GM12878 (cell line): Measurements from ENCODE around the gene CGA.

ENCODE experiments used
- CEBPB ChIP-seq, 2 experiments: fragments of 150-350 bp in 1 of 2; IDR thresholded peaks; 2 replicates each; pipeline ENCODE4 v1.6.1; 2012 to 2014; ENCODE audit warnings: low read depth in 2 of 2, low read length in 2 of 2, borderline replicate concordance in 1 of 2, inconsistent platforms in 1 of 2
- EZH2 ChIP-seq: IDR thresholded peaks from 2 replicates; pipeline ENCODE4 v1.6.1; 2012; ENCODE audit warnings: low read depth, mild to moderate bottlenecking, control low read depth, inconsistent platforms, low read length, borderline replicate concordance; ENCODE audit not compliant: control insufficient read depth
- HDAC6 ChIP-seq: fragments of 200-600 bp; sonication (generic); IDR thresholded peaks from one replicate; pipeline ENCODE4 v1.8.0; 2017; ENCODE audit warnings: antibody characterized with exemption; ENCODE audit not compliant: unreplicated experiment
- JUND ChIP-seq: IDR thresholded peaks from 2 replicates; pipeline ENCODE4 v1.6.1; 2012; ENCODE audit warnings: low read depth, mild to moderate bottlenecking, low read length, improper control_type of control experiment, moderate library complexity
- PML ChIP-seq: IDR thresholded peaks from 2 replicates; pipeline ENCODE4 v1.6.1; 2012; ENCODE audit warnings: low read length, inconsistent platforms
- POLR2A ChIP-seq: IDR thresholded peaks from 2 replicates; pipeline ENCODE4 v1.6.1; 2011; ENCODE audit warnings: low read depth, mild to moderate bottlenecking, low read length
- RCOR1 ChIP-seq: conservative IDR thresholded peaks from 2 replicates; pipeline ENCODE4 v1.6.1; 2012; ENCODE audit warnings: low read depth, low read length, improper control_type of control experiment
- TAF1 ChIP-seq: IDR thresholded peaks from 2 replicates; pipeline ENCODE4 v1.6.1; 2011; ENCODE audit warnings: mild to moderate bottlenecking, low read depth, low read length, borderline replicate concordance
- TCF7 ChIP-seq: IDR thresholded peaks from 2 replicates; pipeline ENCODE4 v1.6.1; 2014; ENCODE audit warnings: antibody characterized with exemption, borderline replicate concordance
- ZNF274 ChIP-seq: IDR thresholded peaks from one replicate; pipeline ENCODE4 v1.8.0; 2011; ENCODE audit not compliant: insufficient read length, insufficient read depth
- ZSCAN29 ChIP-seq: fragments of 450-650 bp; IDR thresholded peaks from 2 replicates; pipeline ENCODE4 v1.6.1; 2017; ENCODE audit warnings: mild to moderate bottlenecking, moderate library complexity
- TF ChIP-seq, protein P1 (sequence below): IDR thresholded peaks from 2 replicates; pipeline ENCODE4 v1.6.1; 2011; ENCODE audit warnings: low read depth, low read length, improper control_type of control experiment, borderline replicate concordance
- TF ChIP-seq, protein P2 (sequence below), 3 experiments: IDR thresholded peaks in 2 of 3; conservative IDR thresholded peaks in 1 of 3; 2 replicates each; pipeline ENCODE4 v1.5.1; 2011; ENCODE audit warnings: low read depth in 3 of 3, low read length in 3 of 3, mild to moderate bottlenecking in 3 of 3, control low read depth in 2 of 3, moderate library complexity in 2 of 3, inconsistent platforms in 1 of 3, mixed read lengths in 1 of 3; ENCODE audit not compliant: control insufficient read depth in 2 of 3, insufficient read depth in 1 of 3; ENCODE audit errors: extremely low read depth in 1 of 3
- TF ChIP-seq, protein P3 (sequence below): fragments of 450-650 bp; IDR thresholded peaks from 2 replicates; pipeline ENCODE4 v1.6.1; 2017; ENCODE audit warnings: antibody characterized with exemption, mild to moderate bottlenecking, moderate library complexity

DNA sequence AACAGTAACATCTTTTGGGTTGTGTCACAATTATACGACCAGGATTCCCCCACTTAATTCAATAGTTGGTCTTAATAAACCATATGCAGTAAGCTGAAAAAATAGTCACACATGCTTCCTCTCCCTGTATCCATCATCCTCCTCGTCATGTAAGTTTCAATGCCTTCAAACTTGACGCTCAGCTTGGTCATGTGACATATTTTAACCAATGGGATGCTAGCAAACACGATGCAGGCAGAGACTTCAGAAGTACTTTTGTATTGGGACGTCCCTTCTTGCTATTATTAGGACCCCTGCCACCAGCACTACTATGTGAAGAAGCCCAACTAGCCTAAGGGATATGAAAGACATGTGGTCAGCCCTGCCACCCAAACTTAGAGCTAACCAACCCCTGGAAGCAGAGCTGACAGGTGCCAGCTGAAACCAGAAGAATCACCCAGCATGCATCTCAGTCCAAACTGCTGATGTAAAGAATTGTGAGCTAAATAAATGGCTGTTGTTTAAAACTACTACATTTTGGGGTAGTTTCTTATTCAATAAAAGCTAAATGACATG lies 49.3 kb downstream of the CGA start:
- TF ChIP-seq POLR2A (no peak), PML (no peak), RCOR1 (no peak), CEBPB (IDR thresholded peaks at IDR 0.05; ENCODE audit: borderline replicate concordance in 1 of 2, low read depth in 2 of 2, low read length in 2 of 2) (no peak), ZSCAN29 (no peak), ZNF274 (no peak), JUND (no peak), TCF7 (no peak), HDAC6 (no peak), TAF1 (no peak), EZH2 (no peak)
- TF ChIP-seq, protein P1, sequence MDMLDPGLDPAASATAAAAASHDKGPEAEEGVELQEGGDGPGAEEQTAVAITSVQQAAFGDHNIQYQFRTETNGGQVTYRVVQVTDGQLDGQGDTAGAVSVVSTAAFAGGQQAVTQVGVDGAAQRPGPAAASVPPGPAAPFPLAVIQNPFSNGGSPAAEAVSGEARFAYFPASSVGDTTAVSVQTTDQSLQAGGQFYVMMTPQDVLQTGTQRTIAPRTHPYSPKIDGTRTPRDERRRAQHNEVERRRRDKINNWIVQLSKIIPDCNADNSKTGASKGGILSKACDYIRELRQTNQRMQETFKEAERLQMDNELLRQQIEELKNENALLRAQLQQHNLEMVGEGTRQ = no peak
- TF ChIP-seq, protein P2, sequence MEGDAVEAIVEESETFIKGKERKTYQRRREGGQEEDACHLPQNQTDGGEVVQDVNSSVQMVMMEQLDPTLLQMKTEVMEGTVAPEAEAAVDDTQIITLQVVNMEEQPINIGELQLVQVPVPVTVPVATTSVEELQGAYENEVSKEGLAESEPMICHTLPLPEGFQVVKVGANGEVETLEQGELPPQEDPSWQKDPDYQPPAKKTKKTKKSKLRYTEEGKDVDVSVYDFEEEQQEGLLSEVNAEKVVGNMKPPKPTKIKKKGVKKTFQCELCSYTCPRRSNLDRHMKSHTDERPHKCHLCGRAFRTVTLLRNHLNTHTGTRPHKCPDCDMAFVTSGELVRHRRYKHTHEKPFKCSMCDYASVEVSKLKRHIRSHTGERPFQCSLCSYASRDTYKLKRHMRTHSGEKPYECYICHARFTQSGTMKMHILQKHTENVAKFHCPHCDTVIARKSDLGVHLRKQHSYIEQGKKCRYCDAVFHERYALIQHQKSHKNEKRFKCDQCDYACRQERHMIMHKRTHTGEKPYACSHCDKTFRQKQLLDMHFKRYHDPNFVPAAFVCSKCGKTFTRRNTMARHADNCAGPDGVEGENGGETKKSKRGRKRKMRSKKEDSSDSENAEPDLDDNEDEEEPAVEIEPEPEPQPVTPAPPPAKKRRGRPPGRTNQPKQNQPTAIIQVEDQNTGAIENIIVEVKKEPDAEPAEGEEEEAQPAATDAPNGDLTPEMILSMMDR (IDR thresholded peaks at IDR 0.05 in 2 of 3, conservative IDR thresholded peaks at IDR 0.05 in 1 of 3; ENCODE audit: control insufficient read depth in 2 of 3, extremely low read depth in 1 of 3, insufficient read depth in 1 of 3, low read depth in 3 of 3, low read length in 3 of 3) = no peak
- TF ChIP-seq, protein P3, sequence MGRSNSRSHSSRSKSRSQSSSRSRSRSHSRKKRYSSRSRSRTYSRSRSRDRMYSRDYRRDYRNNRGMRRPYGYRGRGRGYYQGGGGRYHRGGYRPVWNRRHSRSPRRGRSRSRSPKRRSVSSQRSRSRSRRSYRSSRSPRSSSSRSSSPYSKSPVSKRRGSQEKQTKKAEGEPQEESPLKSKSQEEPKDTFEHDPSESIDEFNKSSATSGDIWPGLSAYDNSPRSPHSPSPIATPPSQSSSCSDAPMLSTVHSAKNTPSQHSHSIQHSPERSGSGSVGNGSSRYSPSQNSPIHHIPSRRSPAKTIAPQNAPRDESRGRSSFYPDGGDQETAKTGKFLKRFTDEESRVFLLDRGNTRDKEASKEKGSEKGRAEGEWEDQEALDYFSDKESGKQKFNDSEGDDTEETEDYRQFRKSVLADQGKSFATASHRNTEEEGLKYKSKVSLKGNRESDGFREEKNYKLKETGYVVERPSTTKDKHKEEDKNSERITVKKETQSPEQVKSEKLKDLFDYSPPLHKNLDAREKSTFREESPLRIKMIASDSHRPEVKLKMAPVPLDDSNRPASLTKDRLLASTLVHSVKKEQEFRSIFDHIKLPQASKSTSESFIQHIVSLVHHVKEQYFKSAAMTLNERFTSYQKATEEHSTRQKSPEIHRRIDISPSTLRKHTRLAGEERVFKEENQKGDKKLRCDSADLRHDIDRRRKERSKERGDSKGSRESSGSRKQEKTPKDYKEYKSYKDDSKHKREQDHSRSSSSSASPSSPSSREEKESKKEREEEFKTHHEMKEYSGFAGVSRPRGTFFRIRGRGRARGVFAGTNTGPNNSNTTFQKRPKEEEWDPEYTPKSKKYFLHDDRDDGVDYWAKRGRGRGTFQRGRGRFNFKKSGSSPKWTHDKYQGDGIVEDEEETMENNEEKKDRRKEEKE = no peak
